Progenitor cell of endocrine pancreas (in vitro differentiated cells): Measurements from ENCODE around the gene TMEM145. TPM values are rescaled to one million over a fixed set of nuclear protein-coding genes. Genes with fewer than 3 reads are reported as not detected.

Experiments
- DNase-seq: peaks from one replicate; pipeline ENCODE4 v3.0.0; 2021; ENCODE audit warnings: low spot score; ENCODE audit not compliant: unreplicated experiment
- H3K27ac Mint-ChIP-seq: 2 replicates; pipeline ENCODE4 v1.8.0; 2021; ENCODE audit warnings: mild to moderate bottlenecking, moderate library complexity, mixed read lengths
- H3K27me3 Mint-ChIP-seq: 2 replicates; pipeline ENCODE4 v1.8.0; 2021; ENCODE audit warnings: mixed read lengths
- H3K36me3 Mint-ChIP-seq: 2 replicates; pipeline ENCODE4 v1.8.0; 2022; ENCODE audit warnings: mixed read lengths; ENCODE audit not compliant: insufficient read depth
- H3K4me1 Mint-ChIP-seq: 2 replicates; pipeline ENCODE4 v1.8.0; 2021; ENCODE audit warnings: low read depth, mixed read lengths
- H3K4me3 Mint-ChIP-seq: 2 replicates; pipeline ENCODE4 v1.8.0; 2021; ENCODE audit warnings: low read depth, mild to moderate bottlenecking, moderate library complexity, mixed read lengths
- H3K9me3 Mint-ChIP-seq: 2 replicates; pipeline ENCODE4 v1.8.0; 2021; ENCODE audit warnings: low read depth, mixed read lengths
- total RNA-seq: library from RNA; stranded (reverse); gene quantifications from 2 replicates; pipeline ENCODE4 v1.2.1, GENCODE V29; 2021
- TF ChIP-seq, protein P1 (sequence below): fragments of 200-600 bp; sonication (generic); IDR thresholded peaks from one replicate; pipeline ENCODE4 v1.5.0; 2021; ENCODE audit warnings: antibody characterized with exemption, mild to moderate bottlenecking; ENCODE audit not compliant: unreplicated experiment

TMEM145 gene
- total RNA-seq, 1 donor from 2014 or later, result 1.9 TPM

DNA sequence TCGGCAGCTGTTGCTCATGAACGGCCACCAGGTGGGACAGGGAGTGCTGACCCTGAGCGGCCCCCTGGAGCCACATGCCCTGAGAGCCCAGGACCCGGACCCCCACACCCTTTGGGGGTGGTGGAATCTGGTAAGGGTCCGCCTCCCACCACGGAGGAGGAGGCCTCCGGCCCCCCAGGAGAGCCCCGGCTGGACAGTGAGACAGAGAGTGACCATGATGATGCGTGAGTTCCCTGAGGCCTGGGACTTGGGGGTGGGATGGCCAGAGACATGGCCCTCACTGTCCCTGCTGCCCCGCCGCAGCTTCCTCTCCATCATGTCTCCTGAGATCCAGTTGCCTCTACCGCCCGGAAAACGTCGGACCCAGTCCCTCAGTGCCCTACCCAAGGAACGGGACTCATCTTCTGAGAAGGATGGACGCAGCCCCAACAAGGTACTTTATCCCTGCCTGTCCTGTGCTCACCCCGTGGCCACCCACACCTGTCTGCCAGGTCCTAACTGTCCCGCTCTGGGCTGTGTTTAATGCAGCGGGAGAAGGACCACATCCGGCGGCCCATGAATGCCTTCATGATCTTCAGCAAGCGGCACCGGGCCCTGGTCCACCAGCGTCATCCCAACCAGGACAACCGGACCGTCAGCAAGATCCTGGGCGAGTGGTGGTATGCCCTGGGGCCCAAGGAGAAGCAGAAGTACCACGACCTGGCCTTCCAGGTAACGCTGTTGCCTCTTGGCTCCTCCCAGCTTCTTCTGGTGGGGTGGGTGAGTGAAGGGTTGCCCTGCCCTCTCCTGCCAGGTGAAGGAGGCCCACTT is 25.9 kb upstream of the TMEM145 start:
- Mint-ChIP-seq H3K36me3 (peaks cover 7% of the 10 kb centered on the region), H3K9me3 (no peaks in the 10 kb centered on the region), H3K27ac (no peak overlapping the region), H3K27me3 (no peaks in the 10 kb centered on the region), H3K4me1 (peaks cover 18% of the 10 kb centered on the region), H3K4me3 (no peak overlapping the region)
- no peak for DNase-seq
- TF ChIP-seq, protein P1, sequence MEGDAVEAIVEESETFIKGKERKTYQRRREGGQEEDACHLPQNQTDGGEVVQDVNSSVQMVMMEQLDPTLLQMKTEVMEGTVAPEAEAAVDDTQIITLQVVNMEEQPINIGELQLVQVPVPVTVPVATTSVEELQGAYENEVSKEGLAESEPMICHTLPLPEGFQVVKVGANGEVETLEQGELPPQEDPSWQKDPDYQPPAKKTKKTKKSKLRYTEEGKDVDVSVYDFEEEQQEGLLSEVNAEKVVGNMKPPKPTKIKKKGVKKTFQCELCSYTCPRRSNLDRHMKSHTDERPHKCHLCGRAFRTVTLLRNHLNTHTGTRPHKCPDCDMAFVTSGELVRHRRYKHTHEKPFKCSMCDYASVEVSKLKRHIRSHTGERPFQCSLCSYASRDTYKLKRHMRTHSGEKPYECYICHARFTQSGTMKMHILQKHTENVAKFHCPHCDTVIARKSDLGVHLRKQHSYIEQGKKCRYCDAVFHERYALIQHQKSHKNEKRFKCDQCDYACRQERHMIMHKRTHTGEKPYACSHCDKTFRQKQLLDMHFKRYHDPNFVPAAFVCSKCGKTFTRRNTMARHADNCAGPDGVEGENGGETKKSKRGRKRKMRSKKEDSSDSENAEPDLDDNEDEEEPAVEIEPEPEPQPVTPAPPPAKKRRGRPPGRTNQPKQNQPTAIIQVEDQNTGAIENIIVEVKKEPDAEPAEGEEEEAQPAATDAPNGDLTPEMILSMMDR, result no peak

GRCh38 chr19:42287827-42288107 is 25.3 kb upstream of the TMEM145 start:
- Mint-ChIP-seq H3K4me3 (no peak overlapping the region), H3K4me1 (peaks cover 14% of the 10 kb centered on the region), H3K9me3 (no peaks in the 10 kb centered on the region), H3K27me3 (no peaks in the 10 kb centered on the region), H3K27ac (no peak overlapping the region), H3K36me3 (peaks cover 7% of the 10 kb centered on the region)
- DNase-seq, result no peak
- TF ChIP-seq, protein P1, result no peak

GRCh38 chr19:42288387-42288786 is 24.7 kb upstream of the TMEM145 start:
- Mint-ChIP-seq H3K9me3 (no peaks in the 10 kb centered on the region), H3K4me1 (peaks cover 14% of the 10 kb centered on the region), H3K4me3 (no peak overlapping the region), H3K27me3 (no peaks in the 10 kb centered on the region), H3K27ac (no peak overlapping the region), H3K36me3 (peaks cover 9% of the 10 kb centered on the region)
- DNase-seq, result no peak
- TF ChIP-seq, protein P1, result no peak

GRCh38 chr19:42288881-42289555 is 24.1 kb upstream of the TMEM145 start:
- TF ChIP-seq, protein P1, result no peak
- H3K4me1 Mint-ChIP-seq, result peaks cover 14% of the 10 kb centered on the region
- H3K27ac Mint-ChIP-seq, result no peak overlapping the region
- H3K4me3 Mint-ChIP-seq, result no peak overlapping the region
- H3K27me3 Mint-ChIP-seq, result no peaks in the 10 kb centered on the region
- H3K36me3 Mint-ChIP-seq, result peaks cover 12% of the 10 kb centered on the region
- no peak for DNase-seq
- H3K9me3 Mint-ChIP-seq, result no peaks in the 10 kb centered on the region

GRCh38 chr19:42289556-42290041 is 23.5 kb upstream of the TMEM145 start:
- TF ChIP-seq, protein P1, result no peak

More at GRCh38 chr19:42289556-42290041, 23.5 kb upstream of the TMEM145 start:
- Mint-ChIP-seq H3K36me3 (peaks cover 12% of the 10 kb centered on the region), H3K9me3 (no peaks in the 10 kb centered on the region), H3K27ac (no peak overlapping the region), H3K4me3 (no peak overlapping the region), H3K27me3 (no peaks in the 10 kb centered on the region), H3K4me1 (peaks cover 14% of the 10 kb centered on the region)
- no peak for DNase-seq
